Measurements from ENCODE around the gene PTPRM.

GRCh38 chr18:7808992-7809391 lies 241.9 kb downstream of the PTPRM start:
- no peak for TF ChIP-seq CTCF (IDR thresholded peaks at IDR 0.05)
- no peak for TF ChIP-seq EP300 (IDR thresholded peaks at IDR 0.05)
- TF ChIP-seq POLR2A (IDR thresholded peaks at IDR 0.05): no peak
- no peak for TF ChIP-seq POLR2AphosphoS5 (IDR thresholded peaks at IDR 0.05)

All from gastroesophageal sphincter (tissue), 3 donors.